ENCODE data around the gene MAOB. TPM values are rescaled to one million over a fixed set of nuclear protein-coding genes. Genes with fewer than 3 reads are reported as not detected.

Gene MAOB
- total RNA-seq, 1 experiment from 2014 or later = 0.74 TPM

GRCh38 chrX:43785930-43786591 lies 96.2 kb downstream of the MAOB start:
- ChIA-PET CTCF (no interaction called here), POLR2A (no interaction called here)
- H3K9me3 Mint-ChIP-seq = peaks cover 7% of the 10 kb centered on the region
- H3K4me1 Mint-ChIP-seq = no peaks in the 10 kb centered on the region
- TF ChIP-seq GABPB1 (CRISPR knock-in tag; IDR thresholded peaks at IDR 0.05) (no peak), ERG (CRISPR knock-in tag; IDR thresholded peaks at IDR 0.05) (no peak), SP1 (CRISPR knock-in tag; conservative IDR thresholded peaks at IDR 0.05) (no peak)
- no peaks in the 10 kb centered on the region; the same call in 1 of the 2 replicates for H3K36me3 Mint-ChIP-seq
- ATAC-seq (no peak), DNase-seq (ENCODE audit: low spot score) (no peak)
- no peak overlapping the region for H3K4me3 Mint-ChIP-seq
- H3K27me3 Mint-ChIP-seq (ENCODE audit: low read depth) = no peaks in the 10 kb centered on the region
- H3K27ac Mint-ChIP-seq = no peak overlapping the region

- no peak for TF ChIP-seq CREM (CRISPR knock-in tag; IDR thresholded peaks at IDR 0.05)
- no peak for TF ChIP-seq AFF4 (CRISPR knock-in tag; IDR thresholded peaks at IDR 0.05; ENCODE audit: borderline replicate concordance)
- TF ChIP-seq ZNF416 (CRISPR knock-in tag; IDR thresholded peaks at IDR 0.05) = no peak
- TF ChIP-seq MYBL2 (CRISPR knock-in tag; IDR thresholded peaks at IDR 0.05) = no peak
- no peak for TF ChIP-seq MAX (CRISPR knock-in tag; IDR thresholded peaks at IDR 0.05)
- no peak for TF ChIP-seq SMAD4 (CRISPR knock-in tag; IDR thresholded peaks at IDR 0.05)
- no peak for TF ChIP-seq E2F4 (CRISPR knock-in tag; IDR thresholded peaks at IDR 0.05; ENCODE audit: borderline replicate concordance, low read depth)
- no peak for TF ChIP-seq ZNF396 (CRISPR knock-in tag; IDR thresholded peaks at IDR 0.05; ENCODE audit: borderline replicate concordance)
- TF ChIP-seq ATF2 (CRISPR knock-in tag; IDR thresholded peaks at IDR 0.05; ENCODE audit: borderline replicate concordance, low read depth) = no peak
- TF ChIP-seq ZNF512 (CRISPR knock-in tag; IDR thresholded peaks at IDR 0.05; ENCODE audit: borderline replicate concordance) = no peak
- no peak for TF ChIP-seq ZNF121 (CRISPR knock-in tag; IDR thresholded peaks at IDR 0.05)
- no peak for TF ChIP-seq ZNF425 (CRISPR knock-in tag; conservative IDR thresholded peaks at IDR 0.05)
- TF ChIP-seq ZNF671 (CRISPR knock-in tag; IDR thresholded peaks at IDR 0.05) = no peak
- TF ChIP-seq NFYB (CRISPR knock-in tag; conservative IDR thresholded peaks at IDR 0.05; ENCODE audit: low read depth) = no peak
- no peak for TF ChIP-seq TP53 (CRISPR knock-in tag; IDR thresholded peaks at IDR 0.05)
- no peak for TF ChIP-seq ZBTB43 (CRISPR knock-in tag; IDR thresholded peaks at IDR 0.05)
- TF ChIP-seq ZNF219 (CRISPR knock-in tag; IDR thresholded peaks at IDR 0.05; ENCODE audit: borderline replicate concordance) = no peak
- no peaks in the 10 kb centered on the region for H3K36me3 Mint-ChIP-seq
- no peaks in the 10 kb centered on the region for H3K4me1 Mint-ChIP-seq
- no peak for DNase-seq (ENCODE audit: low spot score)
- ChIA-PET CTCF (no interaction called here), POLR2A (no interaction called here)
- no peak overlapping the region for H3K27ac Mint-ChIP-seq
- no peak overlapping the region for H3K4me3 Mint-ChIP-seq
- ATAC-seq = no peak
- no peaks in the 10 kb centered on the region for H3K27me3 Mint-ChIP-seq (ENCODE audit: low read depth)
- no peaks in the 10 kb centered on the region; the same call in 1 of the 2 replicates for H3K9me3 Mint-ChIP-seq
Observed at GRCh38 chrX:43758044-43758443, 124.2 kb downstream of the MAOB start.
